ENCODE measurements around the gene ELFN2. TPM values are rescaled to one million over a fixed set of nuclear protein-coding genes. Genes with fewer than 3 reads are reported as not detected.

The ELFN2 gene
- total RNA-seq, 1 experiment from 2014 or later = 3.1 TPM

DNA sequence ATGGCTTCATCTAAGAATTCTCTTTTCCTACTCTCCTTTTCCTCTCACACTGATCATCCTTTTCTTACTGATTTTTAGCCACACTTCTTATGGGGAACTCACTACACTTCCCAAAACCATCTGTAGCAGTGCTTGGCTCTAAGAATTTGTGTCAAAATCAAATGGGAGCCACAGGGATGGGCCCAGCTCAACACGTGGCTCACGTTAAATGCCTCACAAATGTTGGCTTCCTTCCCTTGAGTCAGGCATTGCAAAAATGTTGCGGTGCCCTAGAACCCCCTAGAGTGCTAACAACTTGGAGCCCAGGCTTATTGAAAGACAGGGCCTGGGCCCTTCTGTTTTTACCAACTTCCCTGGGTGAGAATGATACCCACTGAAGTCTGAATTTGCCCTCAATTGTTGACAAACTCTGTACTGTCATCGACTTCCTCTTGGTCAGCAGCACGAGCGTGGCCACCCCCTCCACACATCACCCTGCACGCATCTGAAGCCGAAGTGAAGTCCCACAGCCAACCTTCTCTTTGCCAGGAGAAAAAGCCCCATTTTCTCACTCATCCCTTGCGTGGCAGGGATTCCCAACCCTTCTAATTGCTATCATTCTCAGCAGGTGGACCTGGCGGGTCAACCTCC lies 69.7 kb downstream of the ELFN2 start:
- DNase-seq (ENCODE audit: low read depth) = no peak

DNA sequence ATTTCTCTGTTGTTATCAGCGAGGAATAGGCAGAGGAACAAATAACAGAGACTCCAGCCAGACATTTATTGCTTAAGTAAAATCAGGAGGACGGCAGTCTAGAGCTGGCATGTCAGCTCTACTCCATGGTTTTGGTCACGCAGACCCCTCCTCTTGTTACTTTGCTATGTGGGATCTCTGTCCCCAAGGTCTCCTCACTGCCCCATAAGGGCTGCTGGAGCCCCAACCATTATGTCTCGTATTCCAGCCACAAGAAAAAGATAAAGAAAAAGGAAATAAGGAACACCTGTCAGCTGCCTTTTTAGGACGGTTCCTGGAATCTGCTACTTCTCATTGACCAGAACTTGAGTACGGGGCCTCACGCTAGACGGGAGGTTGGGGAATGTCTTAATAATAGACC lies 70.4 kb downstream of the ELFN2 start:
- DNase-seq (ENCODE audit: low read depth) = no peak

DNA sequence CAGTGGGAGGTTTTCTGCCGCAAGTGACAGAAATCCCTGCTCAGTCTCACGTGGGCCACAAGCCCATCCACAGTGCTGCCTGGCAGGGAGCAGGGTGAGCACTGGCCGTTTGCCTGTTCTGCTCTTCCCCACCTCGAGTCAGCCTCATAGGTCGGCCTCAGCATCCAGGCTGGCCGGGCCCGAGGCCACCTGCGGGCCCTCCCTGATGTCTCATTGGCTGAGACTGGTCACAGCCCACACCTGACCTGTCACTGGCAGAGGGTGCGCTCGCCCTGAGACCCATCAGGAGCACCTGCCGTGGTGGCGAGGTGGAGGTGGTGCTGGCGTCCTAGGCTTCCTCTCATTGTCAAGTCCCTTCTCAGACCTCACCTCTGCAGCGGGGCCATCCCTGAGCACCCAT lies 72.1 kb downstream of the ELFN2 start:
- DNase-seq (ENCODE audit: low read depth) = no peak

DNA sequence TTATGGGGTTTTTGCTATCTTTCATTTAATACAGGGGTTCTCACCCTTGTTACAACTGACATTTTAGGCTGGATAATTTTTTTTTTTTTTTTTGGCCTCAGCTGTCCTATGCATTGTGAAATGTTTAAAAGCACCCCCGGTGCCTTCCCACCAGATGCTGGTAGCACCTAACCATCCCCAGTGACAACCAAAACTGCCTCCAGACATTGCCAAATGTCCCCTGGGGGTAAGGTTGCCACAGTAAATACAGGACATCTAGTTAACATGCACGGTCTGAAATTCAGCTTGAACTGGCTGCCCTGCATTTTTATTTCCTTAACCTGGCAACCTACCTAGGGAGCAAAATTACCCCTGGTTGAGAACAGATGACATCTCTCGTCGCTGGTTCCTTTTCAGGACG lies 72.6 kb downstream of the ELFN2 start:
- DNase-seq (ENCODE audit: low read depth) = no peak

DNA sequence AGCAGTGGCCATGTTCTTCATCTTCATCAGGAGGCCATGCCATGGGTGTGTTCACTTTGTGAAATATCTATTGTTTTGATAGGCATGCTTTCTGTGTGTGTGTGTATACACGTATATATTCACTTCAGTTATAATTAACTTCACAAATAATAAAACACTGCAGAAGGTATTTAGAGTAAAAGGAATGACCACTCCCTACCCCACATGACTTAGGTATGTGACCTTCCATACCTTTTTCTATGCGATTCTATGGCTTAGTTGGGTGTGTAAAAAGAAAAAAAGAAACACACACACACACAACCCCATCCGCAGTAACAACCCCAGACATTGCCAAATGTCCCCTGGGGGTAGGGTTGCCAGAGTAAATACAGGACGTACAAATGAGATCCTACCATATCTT lies 73.0 kb downstream of the ELFN2 start:
- DNase-seq (ENCODE audit: low read depth) = no peak

DNA sequence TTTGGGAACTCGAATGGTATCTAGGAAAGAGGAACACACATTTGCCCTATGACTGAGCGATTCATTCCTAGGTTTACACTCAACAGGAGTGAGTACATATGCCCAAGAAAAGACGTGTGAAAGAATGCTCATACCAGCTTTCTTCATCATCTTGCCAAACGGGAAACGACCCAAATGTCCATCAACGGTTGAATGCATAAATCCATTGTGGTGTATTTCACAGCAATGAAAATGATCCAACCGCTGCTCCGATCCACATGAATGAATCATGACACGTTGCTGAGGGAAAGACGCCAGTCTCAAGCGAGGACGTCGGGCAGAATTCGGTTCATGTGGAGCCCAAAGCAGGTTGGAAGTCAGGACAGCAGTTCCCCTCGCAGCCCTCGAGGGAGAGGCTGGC lies 73.4 kb downstream of the ELFN2 start:
- peak; percentile 96 for DNase-seq (ENCODE audit: low read depth)

DNA sequence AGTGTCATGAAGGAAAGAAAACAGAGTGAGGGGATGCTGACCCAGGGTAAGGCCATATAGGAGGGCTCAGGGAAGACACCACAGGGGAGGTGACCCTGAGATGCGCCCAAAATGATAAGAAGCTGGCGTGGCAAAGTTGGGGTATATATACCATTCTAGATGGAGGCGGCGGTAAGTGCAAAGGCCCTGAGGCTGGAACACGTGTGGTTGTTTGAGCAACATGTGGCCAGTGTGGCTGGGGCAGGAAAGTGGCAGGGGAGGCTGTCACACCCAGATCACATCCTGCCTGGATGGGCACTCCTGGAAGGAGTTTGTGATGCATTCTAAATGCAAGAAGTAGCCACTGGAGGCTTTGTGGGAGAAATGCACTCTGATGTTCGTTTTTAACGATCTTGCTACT lies 74.8 kb downstream of the ELFN2 start:
- no peak for DNase-seq (ENCODE audit: low read depth)

DNA sequence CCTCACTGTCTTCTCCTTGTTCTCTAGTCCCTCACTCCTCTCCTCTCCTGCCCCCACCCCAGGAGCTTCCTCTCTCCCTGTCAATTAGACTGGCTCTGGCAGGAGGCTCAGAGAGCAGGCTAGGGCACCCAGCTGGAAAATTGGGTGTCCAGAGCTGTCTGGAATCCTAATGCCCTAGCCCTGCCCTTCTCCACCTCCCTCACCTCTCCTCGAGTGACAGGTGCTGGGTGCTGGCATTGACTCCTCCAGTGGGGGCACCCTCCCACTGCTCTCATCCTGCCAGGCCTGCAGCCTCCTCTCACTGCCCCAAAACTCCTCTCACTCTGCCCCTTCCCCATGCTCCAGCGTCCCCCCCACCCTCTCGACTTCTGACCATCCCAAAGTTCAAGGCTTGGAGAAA lies 76.0 kb downstream of the ELFN2 start:
- no peak for DNase-seq (ENCODE audit: low read depth)

DNA sequence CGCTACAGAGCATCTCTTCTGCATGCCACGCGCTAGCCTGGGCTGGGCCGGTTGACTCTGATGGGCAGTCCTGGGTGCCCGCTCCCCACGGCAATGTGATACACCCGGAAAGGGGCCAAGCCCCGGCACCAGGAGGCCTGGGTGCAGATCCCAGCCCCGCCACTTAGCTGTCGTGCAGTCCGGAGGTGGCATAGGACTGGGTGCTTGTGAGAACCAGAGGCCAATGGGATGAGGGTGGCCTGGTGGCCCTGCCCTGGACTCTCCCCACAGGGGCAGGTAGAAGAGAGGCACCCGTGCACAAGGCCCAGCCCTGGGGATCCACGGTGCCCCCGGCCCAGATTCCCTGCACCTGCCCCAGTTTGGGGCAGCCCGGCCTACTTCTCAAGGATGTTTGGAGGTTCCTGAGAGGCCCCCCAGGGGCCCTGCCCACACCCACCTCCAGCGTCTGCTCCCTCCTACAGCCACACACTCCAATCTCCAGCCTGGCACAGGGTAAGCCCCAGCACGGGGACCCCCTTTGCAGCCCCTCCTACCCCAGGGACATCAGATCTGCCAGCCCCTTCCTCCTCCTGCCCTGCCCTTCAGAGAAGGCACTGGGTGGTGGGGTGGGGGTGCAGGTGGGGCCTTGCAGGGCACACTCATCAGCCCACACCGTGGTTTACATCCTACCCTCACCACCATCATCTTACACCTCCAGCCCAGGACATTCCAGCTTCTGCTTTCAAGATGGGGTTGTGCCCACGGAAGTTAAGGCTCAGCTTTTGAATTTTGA lies 78.0 kb downstream of the ELFN2 start:
- DNase-seq (ENCODE audit: low read depth) = no peak

DNA sequence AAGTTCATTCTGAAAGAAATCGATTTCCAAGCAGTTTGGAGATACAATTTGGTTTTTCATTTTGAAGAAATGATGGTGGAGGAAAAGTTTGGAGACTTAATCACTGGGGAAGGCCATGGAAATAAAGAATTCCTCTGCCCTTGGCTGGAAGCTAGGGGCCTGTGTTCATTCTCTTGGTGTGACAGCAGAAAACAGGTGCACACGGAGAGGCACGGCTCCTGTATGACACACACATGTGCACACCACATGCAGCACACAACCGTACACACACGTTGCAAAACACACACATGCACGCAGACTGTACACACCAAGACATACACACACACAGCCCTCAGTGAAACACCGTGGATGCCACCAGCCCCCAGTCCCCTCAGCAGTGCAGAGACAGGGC lies 80.8 kb downstream of the ELFN2 start:
- DNase-seq (ENCODE audit: low read depth) = no peak

DNA sequence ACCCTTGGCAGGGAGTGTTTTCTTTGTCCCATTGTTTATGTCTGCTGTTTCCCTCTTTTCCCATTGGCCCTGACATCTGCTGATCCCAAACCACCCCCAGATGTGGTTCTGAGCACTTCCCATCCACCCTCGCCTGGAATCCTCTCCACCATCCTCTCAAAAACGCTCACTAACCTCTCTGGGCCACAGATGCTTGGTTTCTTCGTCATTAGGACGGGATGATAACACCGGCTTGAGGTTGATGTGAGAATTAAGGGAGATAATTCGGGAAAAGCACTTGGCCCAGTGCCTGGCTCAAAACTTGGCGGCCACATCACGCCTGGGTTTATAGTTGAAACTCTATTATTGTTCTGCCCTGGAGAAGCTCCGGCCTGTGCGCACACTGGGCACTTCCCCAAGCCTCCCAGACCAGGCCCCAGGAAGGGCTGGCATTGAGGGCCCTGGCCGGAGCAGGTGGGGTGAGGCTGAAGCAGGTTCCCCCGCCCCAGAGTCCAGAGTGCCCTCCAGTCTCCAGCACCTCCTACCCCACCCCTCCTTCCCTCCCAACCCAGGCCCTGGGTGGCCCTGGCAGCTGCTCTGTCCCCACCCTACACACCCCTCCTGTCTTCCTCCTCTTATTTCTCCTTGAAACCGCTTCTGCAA lies 81.3 kb downstream of the ELFN2 start:
- peak; percentile 90 for DNase-seq (ENCODE audit: low read depth)

DNA sequence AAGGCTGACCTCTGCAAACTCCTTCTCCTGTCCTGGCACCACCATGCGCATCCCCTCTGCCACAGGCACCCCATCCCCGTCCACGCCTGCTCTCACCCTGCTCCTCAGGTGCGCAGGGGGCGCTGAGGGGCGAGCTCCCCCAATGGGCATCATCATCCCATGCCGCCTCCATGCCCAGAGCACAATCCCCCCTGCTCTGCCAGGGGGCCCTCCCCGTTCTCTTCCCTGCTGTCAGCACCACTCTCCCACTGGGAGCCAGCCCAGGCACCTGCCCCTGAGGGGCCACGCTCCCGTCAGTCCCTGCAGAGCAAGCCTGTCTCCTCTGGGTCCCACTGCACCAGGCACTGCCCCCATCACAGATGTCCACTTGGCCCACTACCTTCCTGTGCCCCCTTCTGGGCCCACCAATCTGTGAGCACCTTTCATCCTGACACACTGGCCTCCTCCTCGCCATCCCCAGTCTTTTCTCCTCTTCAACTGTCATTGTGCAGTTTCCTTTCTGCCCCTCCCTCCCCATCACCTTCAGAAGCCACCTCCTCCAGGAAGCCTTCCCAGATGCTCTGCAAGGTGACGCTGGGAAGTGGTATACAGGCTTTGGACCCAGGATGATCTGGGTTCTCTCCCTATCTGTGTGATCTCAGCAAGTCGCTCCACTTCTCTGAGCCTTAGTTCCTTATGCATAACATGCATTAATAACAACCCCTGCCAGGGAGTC lies 82.4 kb downstream of the ELFN2 start:
- DNase-seq (ENCODE audit: low read depth) = no peak

DNA sequence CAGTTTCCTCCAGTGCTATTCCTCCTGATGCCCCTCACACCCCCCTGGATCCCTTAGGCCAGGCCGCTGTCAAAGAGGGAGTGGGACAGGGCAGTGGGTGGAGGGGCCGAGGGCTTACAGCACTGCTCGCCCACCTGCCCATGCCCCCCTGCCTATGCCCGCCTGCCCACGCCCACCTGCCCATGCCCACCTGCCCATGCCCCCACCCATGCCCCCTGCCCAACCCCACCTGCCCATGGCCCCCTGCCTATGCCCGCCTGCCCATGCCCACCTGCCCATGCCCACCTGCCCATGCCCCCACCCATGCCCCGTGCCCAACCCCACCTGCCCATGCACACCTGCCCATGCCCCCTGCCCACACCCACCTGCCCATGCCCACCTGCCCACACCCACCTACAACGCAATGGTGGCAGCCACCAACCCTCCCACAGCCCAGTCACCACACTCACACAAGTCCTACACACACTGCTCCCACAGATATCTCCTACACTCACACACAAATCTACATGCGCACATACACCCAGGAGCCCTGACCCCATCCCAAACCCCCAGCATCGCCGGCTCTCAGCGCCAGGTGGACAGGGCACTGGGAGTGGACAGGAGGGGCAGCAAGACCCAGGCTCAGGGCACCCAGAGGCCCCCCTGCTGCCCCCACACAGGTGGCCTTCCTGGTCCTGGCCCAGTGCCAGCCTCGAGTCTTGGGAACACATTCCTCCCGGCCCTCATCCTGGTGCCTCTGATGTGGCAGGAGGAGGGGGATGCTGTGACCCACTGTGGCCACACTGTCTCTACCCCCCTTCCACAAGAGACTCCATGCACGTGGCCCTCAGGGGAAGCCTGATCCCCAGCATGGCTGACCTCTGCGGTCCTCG lies 83.2 kb downstream of the ELFN2 start:
- no peak for DNase-seq (ENCODE audit: low read depth)

DNA sequence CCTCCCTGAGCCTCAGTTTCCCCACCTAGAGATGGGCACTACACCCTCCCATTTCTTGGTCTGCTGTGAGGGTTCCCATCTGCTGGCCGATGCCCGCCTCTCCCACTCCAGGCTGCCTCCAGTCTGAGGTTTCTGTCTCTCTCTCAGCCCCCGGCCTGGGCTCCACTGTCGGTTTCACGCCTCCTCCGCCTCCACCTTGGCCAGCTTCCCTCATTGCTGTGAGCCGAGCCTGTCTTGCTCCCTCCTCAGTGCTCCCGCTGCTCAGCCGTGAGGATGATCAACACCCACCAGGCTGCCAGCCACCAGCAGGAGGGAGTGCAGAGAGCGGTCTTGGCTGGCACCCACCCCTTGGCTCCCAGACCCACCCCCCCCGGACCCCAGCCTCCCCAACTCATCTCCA lies 83.9 kb downstream of the ELFN2 start:
- DNase-seq (ENCODE audit: low read depth) = no peak

DNA sequence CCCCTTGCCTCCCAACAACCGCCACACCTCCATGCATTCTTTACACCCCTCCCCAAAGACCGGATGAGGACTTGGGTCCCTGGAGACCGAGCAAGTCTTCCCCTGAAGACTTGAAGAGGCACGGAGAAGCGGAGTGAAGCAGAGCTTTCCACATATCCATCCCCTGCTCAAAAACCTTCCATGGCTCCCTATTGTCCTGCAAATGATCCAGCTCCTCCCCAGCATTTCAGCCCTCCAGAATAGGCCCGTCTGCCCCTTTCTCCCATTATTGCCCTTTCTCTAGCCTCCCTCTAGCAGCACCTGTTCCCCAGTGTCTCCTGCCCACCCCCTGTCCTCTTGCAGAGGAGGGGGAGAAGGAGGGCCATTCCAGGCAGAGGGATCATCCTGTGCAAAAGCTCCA lies 85.2 kb downstream of the ELFN2 start:
- DNase-seq (ENCODE audit: low read depth) = no peak

DNA sequence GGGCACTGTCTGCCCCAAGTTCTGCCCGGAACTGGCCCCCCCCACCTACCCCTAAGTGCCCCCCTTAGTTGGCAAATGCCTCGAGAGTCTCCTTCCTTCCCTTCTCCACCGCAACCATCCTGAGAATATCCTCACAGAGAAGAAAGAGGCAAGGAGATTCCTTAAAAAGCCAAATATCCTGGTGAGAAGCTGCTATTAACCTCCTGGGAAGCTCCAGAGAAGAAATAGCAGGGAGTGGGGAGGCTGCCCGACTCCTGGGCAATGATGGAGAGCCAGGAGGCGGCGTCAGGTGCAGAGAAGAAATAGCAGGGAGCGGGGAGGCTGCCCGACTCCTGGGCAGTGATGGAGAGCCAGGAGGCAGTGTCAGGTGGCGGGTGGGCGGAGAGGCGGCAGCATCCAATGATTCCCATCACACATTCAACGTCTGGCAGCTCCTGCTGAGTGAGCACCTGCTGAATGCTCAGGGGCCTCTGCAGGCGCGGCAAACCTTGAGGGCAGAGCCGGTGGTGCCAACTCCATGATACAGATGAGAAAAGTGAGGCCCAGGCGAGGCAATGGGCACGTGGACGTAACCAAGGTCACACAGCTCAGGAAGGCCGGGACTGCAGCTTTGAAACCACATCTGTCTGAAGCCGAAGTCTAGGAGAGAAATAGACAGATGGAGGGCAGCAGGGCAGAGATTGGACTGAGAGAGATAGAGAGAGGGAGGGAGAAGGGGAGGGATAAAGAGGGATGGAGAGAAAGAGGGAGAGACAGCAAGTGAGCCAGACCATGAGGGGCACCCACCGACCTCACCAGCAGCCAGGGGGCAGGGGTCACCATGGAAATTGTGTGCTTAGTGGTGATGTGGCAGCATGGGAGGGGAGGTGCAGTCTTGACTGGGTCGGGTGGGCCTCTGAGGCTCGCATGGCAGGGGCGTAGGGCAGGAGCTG lies 86.7 kb downstream of the ELFN2 start:
- no peak for DNase-seq (ENCODE audit: low read depth)

DNA sequence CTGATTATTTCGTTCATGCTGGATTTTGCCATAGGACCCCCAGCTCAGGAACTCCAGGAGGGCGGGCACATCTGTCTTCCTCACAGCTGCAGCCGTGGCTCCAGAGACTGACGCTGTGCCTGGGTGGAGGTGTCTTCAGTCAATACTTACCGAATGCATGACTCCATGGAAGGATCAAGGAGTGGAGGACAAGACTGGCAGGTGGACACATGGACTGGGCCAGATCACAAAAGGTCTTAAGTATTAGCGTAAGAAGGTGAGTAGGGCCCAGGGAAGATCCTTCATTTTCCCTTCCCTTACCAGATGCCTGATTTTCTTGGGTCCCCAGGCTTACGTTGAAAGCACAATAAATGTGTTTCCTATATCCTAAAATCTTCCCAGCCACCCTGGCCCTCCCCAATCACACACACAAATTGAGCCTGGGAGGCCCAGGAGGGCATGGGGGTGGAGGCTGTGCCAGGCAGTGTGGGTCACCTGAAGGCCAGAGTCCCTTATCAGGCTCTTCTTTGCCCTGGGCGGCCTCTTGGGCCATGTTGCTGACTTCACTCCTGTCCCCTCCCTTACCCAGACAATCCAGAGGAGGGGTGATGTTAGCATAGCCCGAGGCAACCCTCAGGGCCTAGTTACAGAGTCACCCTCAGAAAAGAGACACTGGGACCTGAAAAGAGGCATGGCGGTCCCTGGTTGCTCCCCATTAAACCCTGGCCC lies 88.6 kb downstream of the ELFN2 start:
- DNase-seq (ENCODE audit: low read depth) = no peak

DNA sequence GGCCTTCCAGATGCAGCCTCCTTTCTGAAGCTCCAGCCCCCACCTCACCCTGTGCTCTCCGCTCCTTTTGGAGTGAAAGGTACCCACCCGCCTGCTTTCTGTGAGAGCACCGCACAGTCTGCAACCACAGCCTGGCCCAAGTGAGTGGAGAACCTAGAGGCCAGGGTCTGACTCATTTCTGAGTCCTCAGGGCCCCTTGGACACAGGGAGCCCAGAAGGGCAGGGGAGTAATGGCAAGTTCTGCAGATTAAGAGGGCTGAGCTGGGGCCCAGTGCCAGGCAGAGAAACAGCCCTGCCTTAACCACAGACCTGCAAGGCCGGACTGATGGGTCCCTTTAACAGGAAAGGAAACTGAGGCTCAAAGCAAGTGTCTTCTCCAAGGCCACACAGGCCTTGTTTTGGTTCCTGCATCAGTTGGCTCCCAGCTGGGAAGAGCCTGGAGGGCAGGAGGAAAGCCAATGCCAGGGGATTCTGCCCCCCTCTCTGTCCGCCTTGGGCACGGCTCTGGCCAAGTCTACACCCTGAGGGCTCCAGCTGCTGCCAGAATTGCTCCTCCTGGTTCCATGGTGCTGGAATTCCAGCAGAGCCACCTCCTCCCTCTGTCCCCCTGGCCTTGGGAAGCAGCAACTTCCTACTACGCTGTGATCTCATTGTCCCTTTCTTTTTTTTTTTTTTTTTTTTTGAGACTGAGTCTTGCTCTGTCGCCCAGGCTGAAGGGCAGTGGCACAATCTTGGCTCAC lies 89.9 kb downstream of the ELFN2 start:
- peak; percentile 86 for DNase-seq (ENCODE audit: low read depth)

DNA sequence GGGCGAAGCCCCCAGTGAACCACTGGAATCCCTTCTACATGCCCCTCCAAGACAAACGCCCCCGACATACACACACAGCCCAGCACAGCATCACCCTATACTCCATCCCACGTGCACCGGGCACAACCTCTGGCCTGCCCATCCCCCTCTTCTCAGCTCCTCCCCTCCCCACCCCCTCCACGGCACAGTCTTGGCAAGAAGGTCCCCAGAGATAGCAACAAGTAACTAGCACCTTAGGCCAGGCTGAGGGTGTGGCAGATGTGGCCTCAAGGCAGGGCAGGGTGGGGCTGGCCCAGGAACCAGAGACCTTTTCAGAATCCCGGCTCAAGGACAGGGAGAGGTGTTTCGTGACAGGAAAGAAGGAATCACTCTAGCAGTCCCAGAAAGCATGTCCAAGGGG lies 90.7 kb downstream of the ELFN2 start:
- DNase-seq (ENCODE audit: low read depth) = no peak

Measured in M059J (cell line).